PC-3 (cell line): ENCODE results near the gene MS4A8. TPM values are rescaled to one million over a fixed set of nuclear protein-coding genes. Genes with fewer than 3 reads are reported as not detected.

Source experiments
- ATAC-seq: fragments of 200-7000 bp; cut with Tn5 transposase; 2 replicates; pipeline ENCODE4 v1.9.1; 2020; ENCODE audit warnings: mild to moderate bottlenecking, moderate library complexity
- BruUV-seq: library from RNA; stranded (reverse); fragments of 400-500 nt; replicated peaks from 2 replicates; lab custom pipeline; 2021; lab: Mats Ljungman, UMichigan
- CTCF ChIA-PET: fragments of 300-600 bp; sonication (Branson Sonifier 250); formaldehyde crosslinking; loops from one replicate; lab custom pipeline; 2022; ENCODE audit warnings: antibody characterized with exemption; lab: Charles Lee
- POLR2A ChIA-PET: fragments of 300-600 bp; sonication (Branson Sonifier 250); formaldehyde crosslinking; loops from one replicate; lab custom pipeline; 2022; ENCODE audit warnings: antibody characterized with exemption; ENCODE audit not compliant: unreplicated experiment; lab: Charles Lee
- DNase-seq: peaks from one replicate; pipeline ENCODE4 v3.0.0-alpha.2; 2015
- H2AFZ ChIP-seq: fragments of 300-600 bp; sonication (generic); 2 replicates; pipeline ENCODE4 v1.6.0; 2016; ENCODE audit warnings: antibody characterized with exemption, low read length
- H3F3A ChIP-seq: fragments of 300-600 bp; sonication (generic); one replicate; pipeline ENCODE4 v1.6.0; 2017; ENCODE audit warnings: antibody characterized with exemption, low read length, control low read depth, mild to moderate bottlenecking; ENCODE audit not compliant: unreplicated experiment
- H3K27ac ChIP-seq: fragments of 300-600 bp; sonication (generic); 2 replicates; pipeline ENCODE4 v1.5.1; 2016; ENCODE audit warnings: mild to moderate bottlenecking, low read length
- H3K27me3 ChIP-seq: fragments of 300-600 bp; sonication (generic); 2 replicates; pipeline ENCODE4 v1.6.1; 2016; ENCODE audit warnings: low read length, mixed read lengths
- H3K36me3 ChIP-seq: fragments of 300-600 bp; sonication (generic); 2 replicates; pipeline ENCODE4 v1.6.1; 2016; ENCODE audit warnings: low read depth, mixed run types, low read length, mixed read lengths
- H3K4me1 ChIP-seq: fragments of 300-600 bp; sonication (generic); 2 replicates; pipeline ENCODE4 v1.5.1; 2016; ENCODE audit warnings: low read length; ENCODE audit not compliant: insufficient read depth
- H3K4me2 ChIP-seq: fragments of 300-600 bp; sonication (generic); 2 replicates; pipeline ENCODE4 v1.6.0; 2016; ENCODE audit warnings: low read length
- H3K4me3 ChIP-seq: fragments of 300-600 bp; sonication (generic); 2 replicates; pipeline ENCODE4 v1.5.1; 2016; ENCODE audit warnings: mild to moderate bottlenecking, low read length, mixed read lengths
- H3K79me2 ChIP-seq: fragments of 300-600 bp; sonication (generic); 2 replicates; pipeline ENCODE4 v1.6.1; 2017; ENCODE audit warnings: low read length, mixed read lengths
- H3K9ac ChIP-seq: fragments of 300-600 bp; sonication (generic); 2 replicates; pipeline ENCODE4 v1.6.0; 2016; ENCODE audit warnings: mild to moderate bottlenecking, low read length
- H3K9me2 ChIP-seq: fragments of 300-600 bp; sonication (generic); replicated peaks from 2 replicates; pipeline ENCODE4 v1.6.1; 2016; ENCODE audit warnings: mixed run types, low read length, mixed read lengths
- H3K9me3 ChIP-seq: fragments of 300-600 bp; sonication (generic); 2 replicates; pipeline ENCODE4 v1.6.1; 2016; ENCODE audit warnings: low read length, mixed read lengths
- H4K20me1 ChIP-seq: fragments of 300-600 bp; sonication (generic); 2 replicates; pipeline ENCODE4 v1.6.1; 2016; ENCODE audit warnings: low read length, mixed read lengths
- EZH2 ChIP-seq: fragments of 300-600 bp; sonication (generic); IDR thresholded peaks from one replicate; pipeline ENCODE4 v1.6.1; 2017; ENCODE audit warnings: antibody characterized with exemption, mild to moderate bottlenecking, low read length; ENCODE audit not compliant: unreplicated experiment
- EZH2phosphoT487 ChIP-seq: fragments of 300-600 bp; sonication (generic); IDR thresholded peaks from 2 replicates; pipeline ENCODE4 v1.6.1; 2018; ENCODE audit warnings: mild to moderate bottlenecking, antibody characterized with exemption, low read length, borderline replicate concordance
- intact Hi-C: fragments of 100-400 bp; cut with micrococcal nuclease; formaldehyde crosslinking; loops from 2 replicates; pipeline ENCODE4 v1.9.0; 2023
- total RNA-seq: library from RNA; depleted of rRNA; stranded (reverse); fragments of >200 nt; gene quantifications from 2 replicates; pipeline ENCODE4 v1.2.3, GENCODE V29; 2014
- TF ChIP-seq, protein P1 (sequence below): fragments of 300-600 bp; sonication (generic); conservative IDR thresholded peaks from 2 replicates; pipeline ENCODE4 v1.5.1; 2017; ENCODE audit warnings: antibody characterized with exemption, low read depth, mild to moderate bottlenecking, low read length

Gene MS4A8
- total RNA-seq, 1 experiment from 2014 or later: not detected

DNA sequence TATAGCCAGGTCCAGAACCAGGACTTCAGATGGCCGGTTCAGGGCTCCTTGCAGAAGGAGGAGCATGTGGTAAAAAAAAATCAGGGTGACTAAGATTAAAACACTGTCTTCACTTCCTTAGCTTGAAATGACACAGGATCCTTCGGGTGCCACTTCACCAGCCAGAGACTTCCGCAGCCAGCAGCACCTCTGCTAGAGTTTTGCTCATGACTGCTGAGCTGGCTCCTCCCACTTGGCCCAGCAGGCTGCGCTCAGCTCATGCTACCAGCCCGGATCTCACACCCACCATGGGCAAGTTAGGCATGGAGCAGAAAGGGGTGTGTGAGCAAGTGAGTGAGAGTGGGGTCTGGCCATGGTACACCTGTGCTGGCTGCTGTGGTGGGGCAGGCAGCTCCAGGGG lies 18.5 kb downstream of the MS4A8 start:
- CTCF ChIA-PET: no interaction called here
- H3K4me2 ChIP-seq: no peak overlapping the region
- no peaks in the 10 kb centered on the region for H3K9me2 ChIP-seq
- POLR2A ChIA-PET: no interaction called here
- H3K4me3 ChIP-seq: no peak overlapping the region
- no peaks in the 10 kb centered on the region for H3K4me1 ChIP-seq
- peaks cover 84% of the 10 kb centered on the region for H3K27me3 ChIP-seq
- no peaks in the 10 kb centered on the region for H3K9me3 ChIP-seq
- no TSS peak for BruUV-seq
- DNase-seq: no peak
- no peak overlapping the region for H3K27ac ChIP-seq
- no peaks in the 10 kb centered on the region for H3F3A ChIP-seq
- H2AFZ ChIP-seq: no peak overlapping the region
- H3K79me2 ChIP-seq: no peaks in the 10 kb centered on the region
- ATAC-seq: no peak
- intact Hi-C loops: no loop called here
- H3K9ac ChIP-seq: no peak overlapping the region
- H4K20me1 ChIP-seq: no peaks in the 10 kb centered on the region
- TF ChIP-seq EZH2: no peak
- TF ChIP-seq EZH2phosphoT487: no peak
- TF ChIP-seq, protein P1, sequence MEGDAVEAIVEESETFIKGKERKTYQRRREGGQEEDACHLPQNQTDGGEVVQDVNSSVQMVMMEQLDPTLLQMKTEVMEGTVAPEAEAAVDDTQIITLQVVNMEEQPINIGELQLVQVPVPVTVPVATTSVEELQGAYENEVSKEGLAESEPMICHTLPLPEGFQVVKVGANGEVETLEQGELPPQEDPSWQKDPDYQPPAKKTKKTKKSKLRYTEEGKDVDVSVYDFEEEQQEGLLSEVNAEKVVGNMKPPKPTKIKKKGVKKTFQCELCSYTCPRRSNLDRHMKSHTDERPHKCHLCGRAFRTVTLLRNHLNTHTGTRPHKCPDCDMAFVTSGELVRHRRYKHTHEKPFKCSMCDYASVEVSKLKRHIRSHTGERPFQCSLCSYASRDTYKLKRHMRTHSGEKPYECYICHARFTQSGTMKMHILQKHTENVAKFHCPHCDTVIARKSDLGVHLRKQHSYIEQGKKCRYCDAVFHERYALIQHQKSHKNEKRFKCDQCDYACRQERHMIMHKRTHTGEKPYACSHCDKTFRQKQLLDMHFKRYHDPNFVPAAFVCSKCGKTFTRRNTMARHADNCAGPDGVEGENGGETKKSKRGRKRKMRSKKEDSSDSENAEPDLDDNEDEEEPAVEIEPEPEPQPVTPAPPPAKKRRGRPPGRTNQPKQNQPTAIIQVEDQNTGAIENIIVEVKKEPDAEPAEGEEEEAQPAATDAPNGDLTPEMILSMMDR: no peak
- H3K36me3 ChIP-seq: no peaks in the 10 kb centered on the region

DNA sequence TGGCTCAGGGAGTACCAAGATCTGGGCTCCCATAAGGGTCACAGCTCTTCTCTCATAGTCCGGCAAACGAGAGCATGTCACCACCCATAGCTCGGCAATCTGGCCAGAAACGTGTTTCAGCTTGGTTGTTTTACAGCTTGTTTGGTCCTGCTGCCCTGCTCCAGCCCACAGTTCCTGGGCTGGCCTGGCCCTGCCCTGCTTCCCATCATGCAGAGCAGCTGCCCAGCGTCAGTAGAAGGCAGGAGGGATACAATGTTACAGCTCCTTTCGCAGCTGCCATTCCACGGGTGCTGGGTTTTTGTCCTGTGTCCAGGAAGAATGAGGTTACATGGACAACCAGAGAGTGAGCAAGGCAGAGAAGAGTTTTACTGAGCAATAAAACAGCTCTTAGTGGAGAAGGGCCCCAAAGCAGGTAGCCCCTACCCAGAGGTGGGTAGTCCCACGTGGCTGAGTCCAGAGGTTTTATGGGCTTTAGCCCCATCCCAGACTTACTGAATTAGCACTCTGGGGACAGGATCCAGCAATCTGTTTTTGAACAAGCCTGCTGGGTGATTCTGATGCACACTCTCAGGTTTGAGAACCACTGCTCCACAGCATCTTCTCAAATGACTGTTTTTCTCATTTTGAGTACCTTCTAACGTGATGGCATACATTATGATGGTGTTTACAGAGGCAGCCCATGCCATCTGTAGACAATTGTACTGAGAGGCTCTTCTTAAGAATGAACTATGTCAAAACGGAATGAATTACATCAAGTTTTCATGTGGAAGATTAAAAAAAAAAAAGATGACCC lies 19.3 kb downstream of the MS4A8 start:
- Histone ChIP-seq H3K4me1 (no peaks in the 10 kb centered on the region), H3K9me3 (no peaks in the 10 kb centered on the region), H3K9me2 (no peaks in the 10 kb centered on the region), H2AFZ (no peak overlapping the region), H3K4me3 (no peak overlapping the region), H3K4me2 (no peak overlapping the region), H3K27me3 (peaks cover 90% of the 10 kb centered on the region), H3F3A (no peaks in the 10 kb centered on the region), H3K9ac (no peak overlapping the region), H4K20me1 (no peaks in the 10 kb centered on the region), H3K27ac (no peak overlapping the region), H3K36me3 (no peaks in the 10 kb centered on the region), H3K79me2 (no peaks in the 10 kb centered on the region)
- ATAC-seq (no peak), DNase-seq (no peak)
- POLR2A ChIA-PET: no interaction called here
- intact Hi-C loops: no loop called here
- CTCF ChIA-PET: no interaction called here
- BruUV-seq: no TSS peak
- TF ChIP-seq EZH2phosphoT487 (no peak), EZH2 (no peak)
- TF ChIP-seq, protein P1: no peak

DNA sequence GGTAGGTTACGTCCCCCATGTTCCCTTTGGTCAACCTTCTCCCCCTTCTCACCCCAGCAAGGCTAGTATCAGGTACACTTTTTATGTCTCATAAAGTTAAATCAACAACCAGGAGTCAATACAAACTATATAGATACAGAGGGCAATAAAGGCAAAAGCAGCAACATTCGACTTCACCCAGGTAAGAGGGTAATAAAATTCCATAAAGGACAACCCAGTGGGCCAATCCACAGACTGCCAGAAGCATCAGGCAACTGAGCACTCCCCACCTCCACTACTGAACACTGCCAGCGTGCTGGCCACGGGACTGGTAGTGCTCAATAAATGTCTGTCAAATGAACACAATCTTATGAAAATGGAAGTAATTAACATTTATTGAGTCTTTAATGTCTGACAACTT lies 20.0 kb downstream of the MS4A8 start:
- H3K36me3 ChIP-seq: no peaks in the 10 kb centered on the region
- no peaks in the 10 kb centered on the region for H3K9me2 ChIP-seq
- no peak overlapping the region for H3K27ac ChIP-seq
- H4K20me1 ChIP-seq: no peaks in the 10 kb centered on the region
- ATAC-seq (no peak), DNase-seq (no peak)
- no peaks in the 10 kb centered on the region for H3K4me1 ChIP-seq
- TF ChIP-seq, protein P1: no peak
- TF ChIP-seq EZH2 (no peak), EZH2phosphoT487 (no peak)
- ChIA-PET CTCF (no interaction called here), POLR2A (no interaction called here)
- H3K9ac ChIP-seq: no peak overlapping the region
- no peaks in the 10 kb centered on the region for H3K79me2 ChIP-seq
- intact Hi-C loops: no loop called here
- no peaks in the 10 kb centered on the region for H3F3A ChIP-seq
- H3K27me3 ChIP-seq: peaks cover 95% of the 10 kb centered on the region
- H2AFZ ChIP-seq: no peak overlapping the region
- H3K9me3 ChIP-seq: no peaks in the 10 kb centered on the region
- H3K4me2 ChIP-seq: no peak overlapping the region
- H3K4me3 ChIP-seq: no peak overlapping the region
- BruUV-seq: no TSS peak
